Thyroid gland (tissue), 4 donors: ENCODE measurements around the gene FAM193A. TPM values are rescaled to one million over a fixed set of nuclear protein-coding genes. Genes with fewer than 3 reads are reported as not detected.

ENCODE experiments used
- DNase-seq, 2 donors: peaks; one replicate each; pipeline ENCODE4 v3.0.0-alpha.2; 2019
- H3K27ac ChIP-seq, 3 donors: fragments of 200-600 bp; sonication (generic); 1 replicate in 2 of 3; 2 replicates in 1 of 3; pipeline ENCODE4 v1.5.1; 2016 to 2019; ENCODE audit warnings: mild to moderate bottlenecking in 1 of 3, moderate library complexity in 1 of 3
- H3K27me3 ChIP-seq: fragments of 200-600 bp; sonication (generic); one replicate; pipeline ENCODE4 v1.5.1; 2019
- H3K36me3 ChIP-seq, 2 donors: fragments of 200-600 bp; sonication (generic); one replicate each; pipeline ENCODE4 v1.5.1; 2016 to 2019
- H3K4me1 ChIP-seq, 2 donors: fragments of 200-600 bp; sonication (generic); one replicate each; pipeline ENCODE4 v1.5.1; 2017 to 2019
- H3K4me3 ChIP-seq, 3 donors: fragments of 200-600 bp; sonication (generic); replicated peaks in 1 of 3; 1 replicate in 2 of 3; 2 replicates in 1 of 3; pipeline ENCODE4 v1.5.1; 2016; ENCODE audit warnings: mild to moderate bottlenecking in 1 of 3
- H3K9me3 ChIP-seq: fragments of 200-600 bp; sonication (generic); one replicate; pipeline ENCODE4 v1.5.1; 2017
- POLR2A ChIP-seq, 2 donors: fragments of 450-650 bp; IDR thresholded peaks; one replicate each; pipeline ENCODE4 v1.6.1; 2017; ENCODE audit warnings: antibody characterized with exemption in 2 of 2, mild to moderate bottlenecking in 2 of 2, moderate library complexity in 1 of 2
- WGBS, 2 donors: methylation state at CpG; one replicate each; pipeline ENCODE4 v1.1.5; 2017; 5-methylcytosine and 5-hydroxymethylcytosine counted together
- intact Hi-C: fragments of 100-400 bp; cut with DNase I; formaldehyde crosslinking; loops from one replicate; pipeline ENCODE4 v1.15.1; 2023
- total RNA-seq, 4 donors: library from RNA; depleted of rRNA; stranded (reverse); fragments of >200 nt; gene quantifications; one replicate each; pipeline ENCODE4 v1.2.3, GENCODE V29; 2016
- TF ChIP-seq, protein P1 (sequence below), 6 experiments: fragments of 200-600 bp in 3 of 6; fragments of 450-650 bp in 3 of 6; sonication (generic) in 3 of 6; IDR thresholded peaks; one replicate each; pipeline ENCODE4 v1.5.1; 2016 to 2019; ENCODE audit warnings: antibody characterized with exemption in 6 of 6, mild to moderate bottlenecking in 2 of 6, inconsistent platforms in 1 of 6, moderate library complexity in 1 of 6

Gene FAM193A, protein sequence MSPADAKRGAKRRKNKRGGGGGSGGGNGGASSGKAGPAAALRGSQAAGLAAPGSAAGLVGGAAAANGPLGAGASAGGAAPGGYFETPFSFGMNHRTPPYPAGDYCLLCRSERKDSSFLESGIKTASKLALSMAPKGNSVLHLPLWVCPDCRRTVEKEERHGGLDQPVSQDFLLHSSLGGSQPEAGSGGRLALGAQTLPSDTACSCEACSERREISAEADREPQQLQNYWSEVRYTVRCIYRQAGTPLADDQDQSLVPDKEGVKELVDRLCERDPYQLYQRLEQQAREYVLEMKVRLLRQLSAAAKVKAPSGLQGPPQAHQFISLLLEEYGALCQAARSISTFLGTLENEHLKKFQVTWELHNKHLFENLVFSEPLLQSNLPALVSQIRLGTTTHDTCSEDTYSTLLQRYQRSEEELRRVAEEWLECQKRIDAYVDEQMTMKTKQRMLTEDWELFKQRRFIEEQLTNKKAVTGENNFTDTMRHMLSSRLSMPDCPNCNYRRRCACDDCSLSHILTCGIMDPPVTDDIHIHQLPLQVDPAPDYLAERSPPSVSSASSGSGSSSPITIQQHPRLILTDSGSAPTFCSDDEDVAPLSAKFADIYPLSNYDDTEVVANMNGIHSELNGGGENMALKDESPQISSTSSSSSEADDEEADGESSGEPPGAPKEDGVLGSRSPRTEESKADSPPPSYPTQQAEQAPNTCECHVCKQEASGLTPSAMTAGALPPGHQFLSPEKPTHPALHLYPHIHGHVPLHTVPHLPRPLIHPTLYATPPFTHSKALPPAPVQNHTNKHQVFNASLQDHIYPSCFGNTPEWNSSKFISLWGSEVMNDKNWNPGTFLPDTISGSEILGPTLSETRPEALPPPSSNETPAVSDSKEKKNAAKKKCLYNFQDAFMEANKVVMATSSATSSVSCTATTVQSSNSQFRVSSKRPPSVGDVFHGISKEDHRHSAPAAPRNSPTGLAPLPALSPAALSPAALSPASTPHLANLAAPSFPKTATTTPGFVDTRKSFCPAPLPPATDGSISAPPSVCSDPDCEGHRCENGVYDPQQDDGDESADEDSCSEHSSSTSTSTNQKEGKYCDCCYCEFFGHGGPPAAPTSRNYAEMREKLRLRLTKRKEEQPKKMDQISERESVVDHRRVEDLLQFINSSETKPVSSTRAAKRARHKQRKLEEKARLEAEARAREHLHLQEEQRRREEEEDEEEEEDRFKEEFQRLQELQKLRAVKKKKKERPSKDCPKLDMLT (N-terminal part only)
- total RNA-seq, result 10 to 100 TPM; 22.4 to 36.7 (median 30.3) TPM

DNA sequence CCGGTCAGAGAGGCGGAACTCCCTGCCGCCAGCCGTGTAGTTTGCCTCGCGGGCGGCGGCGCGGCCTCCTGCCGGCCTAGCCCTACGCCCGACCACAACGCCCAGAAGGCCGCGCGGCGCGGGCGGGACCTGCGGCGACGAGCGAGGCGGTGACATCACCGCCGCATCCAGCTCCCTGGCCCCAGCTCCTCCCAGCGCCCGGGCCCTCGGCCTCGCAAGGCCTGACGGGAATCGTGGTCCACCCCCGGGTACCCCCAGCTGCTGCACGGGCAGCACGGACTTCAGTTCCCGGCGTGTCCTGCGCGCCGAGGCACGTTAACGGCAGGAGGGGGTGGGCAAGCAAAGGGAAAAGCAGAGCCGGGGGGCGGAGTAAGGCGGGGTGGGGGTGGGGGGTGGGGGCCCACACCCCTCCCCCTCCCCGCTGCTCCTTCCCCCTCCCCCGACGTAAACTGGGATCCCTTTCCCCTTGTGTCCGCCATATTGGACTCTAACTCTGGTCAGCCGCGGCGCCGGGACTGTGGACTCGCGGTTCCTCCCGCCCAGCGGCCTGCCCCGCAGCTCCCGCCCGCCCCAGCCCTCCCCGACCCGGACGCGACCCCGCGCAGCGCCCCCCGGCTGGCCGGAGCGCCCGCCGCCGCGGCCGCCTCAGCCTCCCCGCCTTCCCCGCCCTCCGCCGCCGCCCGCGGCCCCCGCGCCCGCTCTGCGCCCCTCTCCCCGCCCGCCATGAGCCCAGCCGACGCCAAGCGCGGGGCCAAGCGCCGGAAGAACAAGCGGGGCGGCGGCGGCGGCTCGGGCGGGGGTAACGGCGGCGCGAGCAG is at the start of gene FAM193A:
Gene FAM193A (plus strand): TSS at position 455 of the 818 bp plus-strand sequence. CDS start 269 bp downstream, at position 724.
- Histone ChIP-seq H3K27ac (peak within 1 kb of the TSS; percentile 77 to 90 (median 90)), H3K9me3 (no peaks in the 10 kb centered on the region), H3K36me3 (no peaks in the 10 kb centered on the region), H3K27me3 (no peaks in the 10 kb centered on the region), H3K4me1 (peaks cover 18 to 22% of the 10 kb centered on the region in 2 donors), H3K4me3 (peak within 1 kb of the TSS; percentile 78 to 96 (median 90))
- intact Hi-C loops, result loop anchor here (5.0 kb wide), 1 partner anchor 119 kb away; the partner anchor contains the start of genes CFAP99 and ZFYVE28
- peak; percentile 99 to 100 for DNase-seq
- peak in 1 of 2 donors; percentile 74 for TF ChIP-seq POLR2A (IDR thresholded peaks at IDR 0.05)
- TF ChIP-seq, protein P1, sequence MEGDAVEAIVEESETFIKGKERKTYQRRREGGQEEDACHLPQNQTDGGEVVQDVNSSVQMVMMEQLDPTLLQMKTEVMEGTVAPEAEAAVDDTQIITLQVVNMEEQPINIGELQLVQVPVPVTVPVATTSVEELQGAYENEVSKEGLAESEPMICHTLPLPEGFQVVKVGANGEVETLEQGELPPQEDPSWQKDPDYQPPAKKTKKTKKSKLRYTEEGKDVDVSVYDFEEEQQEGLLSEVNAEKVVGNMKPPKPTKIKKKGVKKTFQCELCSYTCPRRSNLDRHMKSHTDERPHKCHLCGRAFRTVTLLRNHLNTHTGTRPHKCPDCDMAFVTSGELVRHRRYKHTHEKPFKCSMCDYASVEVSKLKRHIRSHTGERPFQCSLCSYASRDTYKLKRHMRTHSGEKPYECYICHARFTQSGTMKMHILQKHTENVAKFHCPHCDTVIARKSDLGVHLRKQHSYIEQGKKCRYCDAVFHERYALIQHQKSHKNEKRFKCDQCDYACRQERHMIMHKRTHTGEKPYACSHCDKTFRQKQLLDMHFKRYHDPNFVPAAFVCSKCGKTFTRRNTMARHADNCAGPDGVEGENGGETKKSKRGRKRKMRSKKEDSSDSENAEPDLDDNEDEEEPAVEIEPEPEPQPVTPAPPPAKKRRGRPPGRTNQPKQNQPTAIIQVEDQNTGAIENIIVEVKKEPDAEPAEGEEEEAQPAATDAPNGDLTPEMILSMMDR (IDR thresholded peaks at IDR 0.05), result no peak
- WGBS, 2 donors, result 0% methylated on average over 10 to 28 of the region's 106 CpGs

DNA sequence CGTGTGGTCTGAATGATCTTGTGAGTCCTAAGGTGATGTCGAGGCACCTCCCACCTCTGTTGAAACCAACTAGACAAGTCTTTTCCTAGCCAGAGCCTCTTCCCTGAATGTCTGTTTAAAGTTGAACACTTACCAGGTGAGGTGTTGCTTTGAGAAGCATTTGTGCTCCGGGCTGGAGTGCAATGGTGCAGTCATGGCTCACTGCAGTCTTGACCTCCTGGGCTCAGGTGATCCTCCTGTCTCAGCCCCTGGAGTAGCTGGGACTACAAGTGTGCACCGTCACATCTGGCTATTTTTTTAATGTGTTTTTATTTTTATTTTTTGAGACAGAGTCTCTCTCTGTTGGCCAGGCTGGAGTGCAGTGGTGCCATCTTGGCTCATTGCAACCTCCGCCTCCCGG is 49.5 kb upstream of the FAM193A start:
- peaks cover 42 to 60% of the 10 kb centered on the region in 2 donors for H3K4me1 ChIP-seq
- H3K27ac ChIP-seq, result peak overlapping the region in 1 of 3 donors; percentile 6
- TF ChIP-seq, protein P1 (IDR thresholded peaks at IDR 0.05), result no peak
- no peak for TF ChIP-seq POLR2A (IDR thresholded peaks at IDR 0.05)
- WGBS, 2 donors, result 56 to 60% methylated on average over 6 of the region's 6 CpGs
- no peaks in the 10 kb centered on the region for H3K9me3 ChIP-seq
- intact Hi-C loops, result no loop called here
- no peak overlapping the region for H3K4me3 ChIP-seq
- peaks cover 6 to 9% of the 10 kb centered on the region in 2 donors for H3K36me3 ChIP-seq
- DNase-seq, result peak; percentile 60 to 63
- H3K27me3 ChIP-seq, result no peaks in the 10 kb centered on the region

DNA sequence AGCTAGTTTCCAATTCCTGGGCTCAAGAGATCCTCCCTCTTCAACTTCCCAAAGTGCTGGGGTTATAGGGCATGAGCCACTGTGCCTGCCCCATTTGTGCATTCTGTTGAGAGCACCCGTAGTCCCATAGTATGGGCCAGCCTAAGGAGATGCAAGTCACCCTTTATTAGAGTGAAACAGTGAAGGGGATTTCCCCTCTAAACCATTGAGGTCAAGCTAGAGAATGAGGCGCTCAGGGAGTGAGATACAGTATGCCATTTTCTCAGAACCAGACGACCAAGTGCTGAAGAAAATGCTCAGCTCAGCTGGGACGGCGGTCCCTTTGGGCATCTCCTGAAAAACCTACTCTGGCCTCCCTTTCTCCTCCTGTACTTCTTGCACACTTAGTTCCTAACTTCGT is 48.8 kb upstream of the FAM193A start:
- H3K9me3 ChIP-seq, result no peaks in the 10 kb centered on the region
- H3K4me1 ChIP-seq, result peaks cover 36 to 53% of the 10 kb centered on the region in 2 donors
- no peak overlapping the region for H3K4me3 ChIP-seq
- DNase-seq, result no peak
- WGBS, 2 donors, result 92 to 93% methylated on average over 6 of the region's 6 CpGs
- intact Hi-C loops, result no loop called here
- TF ChIP-seq, protein P1 (IDR thresholded peaks at IDR 0.05), result no peak
- no peak for TF ChIP-seq POLR2A (IDR thresholded peaks at IDR 0.05)
- H3K36me3 ChIP-seq, result peaks cover 6 to 16% of the 10 kb centered on the region in 2 donors
- H3K27ac ChIP-seq, result no peak overlapping the region
- H3K27me3 ChIP-seq, result no peaks in the 10 kb centered on the region

DNA sequence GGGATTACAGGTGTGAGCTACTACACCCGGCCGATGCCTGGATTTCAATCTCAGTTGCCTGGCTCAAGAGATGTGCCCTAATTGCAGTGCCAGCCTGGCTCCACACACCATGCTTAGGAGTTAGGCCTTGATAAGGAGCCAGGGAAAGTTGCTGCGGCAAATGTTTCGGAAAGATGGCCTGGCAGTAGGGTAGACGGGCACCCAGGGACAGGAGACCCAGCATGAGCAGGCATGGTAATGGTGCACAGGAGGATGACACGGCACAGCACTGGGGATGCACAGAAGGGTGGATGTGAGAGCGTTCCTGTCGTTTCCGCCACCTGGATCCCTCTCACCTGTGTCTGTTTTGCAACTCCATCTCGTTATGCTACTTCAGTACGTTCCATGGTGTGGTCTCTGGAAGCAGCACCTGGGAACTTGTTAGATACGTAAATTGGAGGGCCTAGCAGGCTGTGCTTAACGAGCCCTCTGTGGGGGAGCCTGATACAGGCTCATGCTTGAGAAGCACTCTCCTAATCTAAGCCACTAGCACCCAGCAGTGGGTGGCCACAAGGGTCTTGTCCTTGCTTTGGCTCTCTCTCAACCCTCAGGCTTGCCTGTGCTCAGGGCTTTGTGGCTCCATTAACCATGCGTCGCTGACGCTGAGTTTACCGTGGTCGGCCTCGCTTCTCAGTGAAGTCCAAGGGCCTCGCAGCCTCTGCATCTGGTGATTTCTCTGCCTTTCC is 47.2 kb upstream of the FAM193A start:
- intact Hi-C loops, result no loop called here
- no peak for DNase-seq
- Histone ChIP-seq H3K36me3 (peaks cover 6 to 17% of the 10 kb centered on the region in 2 donors), H3K4me1 (peaks cover 26 to 41% of the 10 kb centered on the region in 2 donors), H3K27ac (no peak overlapping the region), H3K27me3 (no peaks in the 10 kb centered on the region), H3K9me3 (no peaks in the 10 kb centered on the region), H3K4me3 (no peak overlapping the region)
- TF ChIP-seq, protein P1 (IDR thresholded peaks at IDR 0.05), result no peak
- no peak for TF ChIP-seq POLR2A (IDR thresholded peaks at IDR 0.05)
- 89 to 93% methylated on average over 20 of the region's 20 CpGs for WGBS, 2 donors
